GM21825 (cell line): ENCODE measurements around the gene FLOT2.
"Not testable (repeated sequence)": the region's sequence is repeated elsewhere in the genome, so short reads cannot be mapped to it uniquely, and the experiment has no call there.

Experiments used
- ATAC-seq: cut with Tn5 transposase; IDR thresholded peaks from one replicate; pipeline ENCODE4 v1.9.1; 2021; ENCODE audit warnings: mild to moderate bottlenecking, moderate library complexity; ENCODE audit not compliant: unreplicated experiment

FLOT2 gene

DNA sequence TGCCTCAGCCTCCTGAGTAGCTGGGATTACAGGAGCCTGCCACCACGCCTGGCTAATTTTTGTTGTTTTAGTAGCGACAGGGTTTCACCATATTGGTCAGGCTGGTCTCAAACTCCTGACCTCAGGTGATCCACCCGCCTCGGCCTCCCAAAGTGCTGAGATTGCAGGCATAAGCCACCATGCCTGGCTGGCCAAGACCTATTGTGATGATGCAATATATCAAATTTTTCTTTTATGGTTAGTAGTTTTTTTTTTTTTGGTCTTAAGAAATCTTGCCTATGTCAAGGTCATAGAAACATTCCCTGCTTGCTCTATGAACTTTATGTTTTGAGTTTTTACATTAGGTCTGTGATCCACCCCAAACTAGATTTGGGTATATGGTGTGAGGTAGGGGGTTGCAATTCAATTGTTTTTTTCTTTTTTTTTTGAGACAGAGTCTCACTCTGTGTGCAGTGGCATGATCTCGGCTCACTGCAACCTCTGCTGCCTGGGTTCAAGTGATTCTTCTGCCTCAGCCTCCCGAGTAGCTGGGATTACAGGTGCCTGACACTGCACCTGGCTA is 20.3 kb downstream of the FLOT2 start:
- ATAC-seq = not testable (repeated sequence)

- no peak for ATAC-seq
Observed at GRCh38 chr17:28875848-28876550, 21.5 kb downstream of the FLOT2 start.

GRCh38 chr17:28874750-28875149 is 22.8 kb downstream of the FLOT2 start:
- no peak for ATAC-seq

DNA sequence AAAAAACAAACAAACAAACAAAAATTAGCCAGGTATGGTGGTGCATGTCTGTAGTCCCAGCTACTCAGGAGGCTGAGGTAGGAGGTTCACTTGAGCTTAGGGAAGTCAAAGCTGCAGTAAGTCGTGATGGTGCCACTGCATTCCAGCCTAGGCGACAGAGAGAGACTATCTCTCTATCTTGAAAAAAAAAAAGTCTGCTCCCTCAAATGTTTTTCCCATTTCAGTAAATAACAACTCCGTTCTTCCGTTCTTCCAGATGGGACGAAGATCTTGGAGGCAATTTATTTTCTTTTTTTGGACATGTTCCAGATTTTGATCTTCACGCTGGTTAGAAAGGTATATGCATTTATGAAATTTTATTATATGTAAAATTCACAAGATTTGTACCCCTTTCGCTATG is 23.7 kb downstream of the FLOT2 start:
- ATAC-seq = no peak

- ATAC-seq = peak; percentile 92
Observed at GRCh38 chr17:28871056-28871579, 26.4 kb downstream of the FLOT2 start.

DNA sequence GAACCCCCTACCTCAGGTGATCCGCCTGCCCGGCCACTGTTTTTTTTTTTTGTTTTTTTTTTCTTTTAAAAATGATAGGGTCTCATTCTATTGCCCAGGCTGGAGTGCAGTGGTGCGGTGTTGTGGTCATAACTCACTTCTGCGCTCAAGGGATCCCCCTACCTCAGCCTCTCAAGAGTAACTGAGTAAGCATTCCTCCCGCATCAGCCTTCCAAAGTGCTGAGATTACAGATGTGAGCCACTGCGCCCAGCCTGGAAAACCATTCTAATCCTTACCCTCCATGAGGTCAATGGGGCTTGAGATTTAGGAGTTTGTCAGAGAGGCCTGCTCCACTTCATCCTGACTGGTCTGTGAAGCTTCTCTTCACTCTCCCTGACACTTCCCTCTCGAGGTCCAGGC is 30.3 kb downstream of the FLOT2 start:
- no peak for ATAC-seq

DNA sequence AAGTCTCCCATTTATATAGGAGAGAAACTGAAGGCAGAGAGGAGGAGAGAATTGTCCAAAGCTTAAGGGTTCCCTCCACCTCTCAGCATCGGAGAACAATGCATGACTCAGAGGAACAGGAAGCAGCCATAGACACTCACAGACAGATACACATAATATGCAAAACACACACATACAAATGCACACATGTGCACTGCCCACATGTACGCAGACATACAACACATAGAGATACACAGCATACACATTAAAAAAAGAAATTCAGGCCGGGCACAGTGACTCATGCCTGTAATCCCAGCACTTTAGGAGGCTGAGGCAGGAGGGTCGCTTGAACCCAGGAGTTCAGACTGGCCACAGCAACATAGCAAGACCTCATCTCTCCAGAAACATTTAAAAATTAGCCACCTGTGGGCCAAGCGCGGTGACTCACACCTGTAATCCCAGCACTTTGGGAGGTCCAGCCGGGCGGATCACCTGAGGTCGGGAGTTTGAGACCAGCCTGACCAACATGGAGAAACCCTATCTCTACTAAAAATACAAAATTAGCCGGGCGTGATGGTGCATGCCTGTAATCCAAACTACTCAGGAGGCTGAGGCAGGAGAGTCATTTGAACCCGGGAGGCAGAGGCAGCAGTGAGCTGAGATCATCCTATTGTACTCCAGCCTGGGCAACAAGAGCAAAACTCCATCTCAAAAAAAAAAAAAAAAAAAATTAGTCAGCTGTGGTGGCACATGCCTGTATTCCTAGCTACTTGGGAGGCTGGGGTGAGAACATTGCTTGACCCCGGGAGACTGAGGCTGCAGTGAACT is 31.4 kb downstream of the FLOT2 start:
- no peak for ATAC-seq

GRCh38 chr17:28864991-28865849 is 32.3 kb downstream of the FLOT2 start:
- no peak for ATAC-seq

DNA sequence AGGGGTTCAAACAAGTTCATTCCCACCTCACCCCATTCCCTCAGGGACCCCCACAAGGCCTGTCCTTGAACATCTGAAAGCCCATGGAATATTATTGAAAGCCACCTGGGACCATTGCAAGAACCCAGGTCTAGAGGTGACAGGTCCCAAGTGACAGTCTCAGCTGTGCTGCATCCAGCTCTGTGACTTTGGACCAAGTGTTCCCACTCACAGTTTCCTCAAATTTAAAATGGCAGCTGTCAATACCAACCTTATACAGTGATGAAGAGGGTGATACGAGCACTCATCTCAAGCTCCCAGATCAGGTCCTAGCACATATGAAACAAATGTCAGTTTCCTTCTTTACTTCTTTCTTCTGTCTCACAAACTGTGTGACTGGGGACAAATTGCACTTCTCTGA is 33.6 kb downstream of the FLOT2 start:
- no peak for ATAC-seq

DNA sequence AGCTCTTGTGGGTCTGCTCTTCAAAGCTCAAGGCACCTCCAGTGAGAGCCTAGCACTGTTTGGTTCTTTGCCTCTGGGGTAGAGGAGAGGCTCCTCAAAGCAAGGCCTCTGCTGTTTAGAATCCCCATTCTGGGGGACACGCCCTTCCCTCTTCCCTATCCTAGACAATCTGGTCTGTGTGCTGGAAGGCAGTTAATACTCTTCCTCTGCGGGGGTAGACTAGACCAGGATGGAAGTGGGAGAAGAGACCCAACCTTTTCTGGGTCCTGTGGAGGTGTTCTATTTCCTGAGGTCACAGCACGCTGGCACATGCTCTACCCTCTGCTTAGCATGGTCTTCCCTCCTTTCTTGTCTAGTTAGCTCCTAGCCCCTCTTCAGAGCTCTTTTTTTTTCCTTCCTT is 35.0 kb downstream of the FLOT2 start:
- ATAC-seq = no peak

GRCh38 chr17:28861393-28862203 is 35.9 kb downstream of the FLOT2 start:
- no peak for ATAC-seq

- no peak for ATAC-seq
Observed at GRCh38 chr17:28860363-28860808, 37.1 kb downstream of the FLOT2 start.

DNA sequence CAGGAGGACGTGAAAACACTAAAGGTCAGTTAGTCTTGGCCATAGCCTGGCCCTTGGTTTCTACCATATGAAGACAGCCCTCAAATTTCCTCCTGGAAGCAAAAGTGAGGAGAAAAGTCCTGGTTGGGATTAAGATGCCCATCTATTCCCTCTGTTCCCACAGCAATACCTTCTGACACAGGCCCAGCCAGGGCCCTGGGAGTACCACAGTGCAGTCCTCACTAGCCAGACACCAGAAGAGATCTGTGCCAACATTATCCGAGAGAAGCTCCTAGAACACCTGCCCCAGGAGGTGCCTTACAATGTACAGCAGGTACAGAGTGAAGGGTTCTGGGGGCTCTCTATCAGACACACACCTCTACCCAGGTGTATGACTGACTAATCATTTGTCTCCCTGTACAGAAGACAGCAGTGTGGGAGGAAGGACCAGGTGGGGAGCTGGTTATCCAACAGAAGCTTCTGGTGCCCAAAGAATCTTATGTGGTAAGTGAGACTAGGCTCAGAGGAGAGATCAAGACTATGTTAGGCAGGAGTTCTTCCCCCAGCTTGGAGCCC is 38.7 kb downstream of the FLOT2 start:
- no peak for ATAC-seq

GRCh38 chr17:28857905-28858800 is 39.4 kb downstream of the FLOT2 start:
- no peak for ATAC-seq

- ATAC-seq = no peak
Observed at GRCh38 chr17:28856028-28856574, 41.4 kb downstream of the FLOT2 start.

DNA sequence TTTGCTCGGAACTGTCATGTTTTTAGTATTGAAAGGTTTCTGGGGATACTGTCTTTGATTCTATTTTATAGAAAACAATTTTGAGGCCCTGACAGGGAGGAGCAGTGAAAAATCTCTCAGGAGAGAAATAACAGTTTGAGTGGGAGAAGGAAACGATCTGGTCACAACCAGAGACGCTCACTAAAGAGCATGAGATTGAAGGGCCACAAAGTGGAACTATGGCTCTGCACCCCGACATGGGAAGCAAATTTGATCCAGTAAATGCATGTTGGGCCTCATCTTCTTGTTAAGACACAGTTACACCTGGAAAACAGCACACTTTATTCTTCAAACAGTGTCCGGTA is 42.2 kb downstream of the FLOT2 start:
- no peak for ATAC-seq

- ATAC-seq = peak; percentile 90
Observed at GRCh38 chr17:28854457-28855335, 42.8 kb downstream of the FLOT2 start, which contains the start of gene ERAL1. ERAL1 (plus strand) TSS chr17:28855016; CDS start chr17:28855035, 19 bp downstream.
